ENCODE data around the gene TNFRSF9.

DNA sequence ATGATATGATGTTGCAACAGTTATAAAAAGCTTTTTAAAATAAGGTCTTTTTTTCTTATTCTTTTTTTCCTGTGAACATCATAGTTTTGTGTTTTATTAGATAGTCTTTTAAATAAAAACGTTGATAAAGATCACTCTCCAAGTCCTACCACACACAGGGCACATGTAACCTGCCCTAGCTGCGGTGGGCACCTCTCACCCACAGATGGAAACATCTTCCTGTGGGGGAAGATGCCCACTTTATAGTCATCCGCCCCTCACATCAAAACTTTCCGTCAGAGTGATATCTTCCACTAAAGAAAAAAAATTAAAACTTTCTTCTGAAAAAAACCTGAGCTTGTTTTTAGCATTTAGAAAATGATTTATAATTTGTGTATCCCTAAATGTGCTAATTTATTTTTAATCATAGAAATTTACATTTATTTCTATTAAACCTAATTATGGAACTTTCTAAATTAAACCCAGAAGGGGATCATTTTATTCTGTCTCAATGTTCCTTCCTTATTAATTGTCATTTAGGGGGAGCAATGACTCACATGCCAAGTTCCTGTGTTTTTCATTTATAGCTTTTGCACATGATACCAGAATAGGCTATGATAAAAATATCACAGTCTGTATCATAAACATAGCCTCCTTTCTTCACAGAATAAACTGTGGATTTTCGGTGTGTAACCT, 24.7 kb downstream of the TNFRSF9 start:
- TF ChIP-seq POLR2A (IDR thresholded peaks at IDR 0.05) = no peak
- TF ChIP-seq, protein P1, sequence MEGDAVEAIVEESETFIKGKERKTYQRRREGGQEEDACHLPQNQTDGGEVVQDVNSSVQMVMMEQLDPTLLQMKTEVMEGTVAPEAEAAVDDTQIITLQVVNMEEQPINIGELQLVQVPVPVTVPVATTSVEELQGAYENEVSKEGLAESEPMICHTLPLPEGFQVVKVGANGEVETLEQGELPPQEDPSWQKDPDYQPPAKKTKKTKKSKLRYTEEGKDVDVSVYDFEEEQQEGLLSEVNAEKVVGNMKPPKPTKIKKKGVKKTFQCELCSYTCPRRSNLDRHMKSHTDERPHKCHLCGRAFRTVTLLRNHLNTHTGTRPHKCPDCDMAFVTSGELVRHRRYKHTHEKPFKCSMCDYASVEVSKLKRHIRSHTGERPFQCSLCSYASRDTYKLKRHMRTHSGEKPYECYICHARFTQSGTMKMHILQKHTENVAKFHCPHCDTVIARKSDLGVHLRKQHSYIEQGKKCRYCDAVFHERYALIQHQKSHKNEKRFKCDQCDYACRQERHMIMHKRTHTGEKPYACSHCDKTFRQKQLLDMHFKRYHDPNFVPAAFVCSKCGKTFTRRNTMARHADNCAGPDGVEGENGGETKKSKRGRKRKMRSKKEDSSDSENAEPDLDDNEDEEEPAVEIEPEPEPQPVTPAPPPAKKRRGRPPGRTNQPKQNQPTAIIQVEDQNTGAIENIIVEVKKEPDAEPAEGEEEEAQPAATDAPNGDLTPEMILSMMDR (IDR thresholded peaks at IDR 0.05 in 4 of 5, conservative IDR thresholded peaks at IDR 0.05 in 1 of 5) = no peak
